Measurements from ENCODE around the gene ACE2.

- TF ChIP-seq TAF1 (IDR thresholded peaks at IDR 0.05; ENCODE audit: borderline replicate concordance, insufficient read depth, low read length) = no peak
- TF ChIP-seq POLR2AphosphoS5 (IDR thresholded peaks at IDR 0.05; ENCODE audit: low read depth, low read length) = no peak
- TF ChIP-seq FOXP2 (optimal IDR thresholded peaks at IDR 0.05; ENCODE audit: borderline replicate concordance, extremely low read depth, extremely low read length, insufficient read depth) = no peak
- TF ChIP-seq REST (IDR thresholded peaks at IDR 0.05; ENCODE audit: insufficient read depth in 1 of 2, low read depth in 2 of 2, low read length in 2 of 2) = no peak
These were observed 6.4 kb downstream of the ACE2 start for GRCh38 chrX:15594371-15594770.
